Liver (tissue), 9 donors: ENCODE data around the gene RIMS3. TPM values are rescaled to one million over a fixed set of nuclear protein-coding genes. Genes with fewer than 3 reads are reported as not detected.

Experiments used
- DNase-seq: peaks from one replicate; pipeline ENCODE4 v3.0.0-alpha.2; 2017; ENCODE audit warnings: low spot score
- H3K27ac ChIP-seq, 2 donors: one replicate each; pipeline ENCODE4 v1.7.0; 2013; ENCODE audit warnings: inconsistent platforms in 2 of 2, low read length in 2 of 2, control low read depth in 1 of 2, low read depth in 1 of 2, mild to moderate bottlenecking in 1 of 2
- H3K27me3 ChIP-seq, 4 donors: one replicate each; pipeline versions ENCODE4 v1.6.1 to v1.7.0; 2013; ENCODE audit warnings: low read length in 3 of 4, inconsistent platforms in 1 of 4, mild to moderate bottlenecking in 1 of 4, moderate library complexity in 1 of 4; ENCODE audit not compliant: control insufficient read depth in 4 of 4, insufficient read depth in 4 of 4
- H3K36me3 ChIP-seq, 4 donors: one replicate each; pipeline versions ENCODE4 v1.6.1 to v1.7.0; 2013; ENCODE audit warnings: low read length in 3 of 4, mild to moderate bottlenecking in 3 of 4, low read depth in 1 of 4, moderate library complexity in 1 of 4; ENCODE audit not compliant: control insufficient read depth in 4 of 4, insufficient read depth in 3 of 4
- H3K4me1 ChIP-seq, 4 donors: one replicate each; pipeline versions ENCODE4 v1.6.1 to v1.7.0; 2013; ENCODE audit warnings: low read length in 3 of 4, mild to moderate bottlenecking in 3 of 4, moderate library complexity in 1 of 4; ENCODE audit not compliant: control insufficient read depth in 4 of 4, insufficient read depth in 4 of 4
- H3K4me3 ChIP-seq, 3 donors: one replicate each; pipeline versions ENCODE4 v1.6.1 to v1.7.0; 2013; ENCODE audit warnings: low read length in 3 of 3, control low read depth in 1 of 3, low read depth in 1 of 3, mild to moderate bottlenecking in 1 of 3
- H3K9ac ChIP-seq, 2 donors: one replicate each; pipeline ENCODE4 v1.7.0; 2013; ENCODE audit warnings: low read length in 2 of 2, mild to moderate bottlenecking in 2 of 2, moderate library complexity in 2 of 2, control low read depth in 1 of 2, low read depth in 1 of 2
- H3K9me3 ChIP-seq, 4 donors: one replicate each; pipeline versions ENCODE4 v1.6.1 to v1.7.0; 2013; ENCODE audit warnings: low read length in 3 of 4; ENCODE audit not compliant: control insufficient read depth in 4 of 4
- ATF3 ChIP-seq: IDR thresholded peaks from 2 replicates; pipeline ENCODE4 v1.6.1; 2016; ENCODE audit warnings: antibody characterized with exemption
- EGR1 ChIP-seq, 2 donors: IDR thresholded peaks; 2 replicates each; pipeline ENCODE4 v1.6.1; 2016 to 2018; ENCODE audit warnings: antibody characterized with exemption in 2 of 2, low read depth in 2 of 2
- FOXA1 ChIP-seq: IDR thresholded peaks from 2 replicates; pipeline ENCODE4 v1.6.1; 2016; ENCODE audit warnings: antibody characterized with exemption
- FOXA2 ChIP-seq: IDR thresholded peaks from 2 replicates; pipeline ENCODE4 v1.6.1; 2016; ENCODE audit warnings: antibody characterized with exemption
- GABPA ChIP-seq, 2 donors: IDR thresholded peaks in 1 of 2; conservative IDR thresholded peaks in 1 of 2; 2 replicates each; pipeline ENCODE4 v1.6.1; 2016; ENCODE audit warnings: antibody characterized with exemption in 2 of 2, mild to moderate bottlenecking in 1 of 2, moderate library complexity in 1 of 2
- HNF4A ChIP-seq, 2 donors: conservative IDR thresholded peaks; 2 replicates each; pipeline ENCODE4 v1.6.1; 2016; ENCODE audit warnings: antibody characterized with exemption in 2 of 2, mild to moderate bottlenecking in 2 of 2
- HNF4G ChIP-seq: IDR thresholded peaks from 2 replicates; pipeline ENCODE4 v1.6.1; 2016; ENCODE audit warnings: antibody characterized with exemption
- JUND ChIP-seq, 2 donors: IDR thresholded peaks; 2 replicates each; pipeline ENCODE4 v1.6.1; 2016; ENCODE audit warnings: antibody characterized with exemption in 2 of 2
- RAD21 ChIP-seq, 2 donors: IDR thresholded peaks; 2 replicates each; pipeline ENCODE4 v1.6.1; 2016; ENCODE audit warnings: antibody characterized with exemption in 2 of 2, mild to moderate bottlenecking in 2 of 2
- RXRA ChIP-seq, 2 donors: IDR thresholded peaks; 2 replicates each; pipeline ENCODE4 v1.6.1; 2017 to 2018; ENCODE audit warnings: antibody characterized with exemption in 2 of 2, mild to moderate bottlenecking in 1 of 2
- SP1 ChIP-seq: IDR thresholded peaks from 2 replicates; pipeline ENCODE4 v1.6.1; 2018; ENCODE audit warnings: antibody characterized with exemption, mild to moderate bottlenecking
- TAF1 ChIP-seq: conservative IDR thresholded peaks from 2 replicates; pipeline ENCODE4 v1.6.1; 2016; ENCODE audit warnings: antibody characterized with exemption, mild to moderate bottlenecking
- YY1 ChIP-seq: IDR thresholded peaks from 2 replicates; pipeline ENCODE4 v1.6.1; 2016; ENCODE audit warnings: antibody characterized with exemption, mild to moderate bottlenecking
- WGBS: extraction: QIAGEN DNeasy Blood & Tissue Kit; methylation state at CpG from one replicate; pipeline ENCODE4 v1.1.7; 2013; 5-methylcytosine and 5-hydroxymethylcytosine counted together
- polyA plus RNA-seq, 2 donors: library from polyadenylated mRNA; stranded (reverse) in 1 of 2; unstranded in 1 of 2; fragments of 200-250 nt in 1 of 2; fragments of >200 nt in 1 of 2; fragmentation: Nextera tagmentation in 1 of 2; extraction: Ambion mirVana in 1 of 2; gene quantifications; one replicate each; pipeline versions ENCODE4 v1.2.1 to v1.2.3, GENCODE V29; 2013 to 2015
- total RNA-seq, 2 donors: library from RNA; depleted of rRNA; stranded (reverse); fragments of >200 nt; gene quantifications; one replicate each; pipeline ENCODE4 v1.2.3, GENCODE V29; 2014
- TF ChIP-seq, protein P1 (sequence below): IDR thresholded peaks from 2 replicates; pipeline ENCODE4 v1.6.1; 2016; ENCODE audit warnings: antibody characterized with exemption, mild to moderate bottlenecking
- TF ChIP-seq, protein P2 (sequence below): IDR thresholded peaks from 2 replicates; pipeline ENCODE4 v1.6.1; 2016; ENCODE audit warnings: antibody characterized with exemption
- TF ChIP-seq, protein P3 (sequence below): IDR thresholded peaks from 2 replicates; pipeline ENCODE4 v1.6.1; 2016; ENCODE audit warnings: antibody characterized with exemption
- TF ChIP-seq, protein P4 (sequence below): fragments of 150-350 bp; IDR thresholded peaks from 2 replicates; pipeline ENCODE4 v1.5.1; 2017; ENCODE audit warnings: improper control_type of control experiment, low read depth, low read length; ENCODE audit not compliant: missing input control
- donor health status: healthy.
- donor health status: healthy.
- donor health status: healthy.
- donor health status: healthy.
- donor health status: healthy.

Gene RIMS3
- total and polyA plus RNA-seq, 4 donors, result 0.22 to 2.2 (median 0.77) TPM

- Histone ChIP-seq H3K27ac (no peak overlapping the region), H3K9ac (no peak overlapping the region), H3K9me3 (no peaks in the 10 kb centered on the region), H3K36me3 (no peaks in the 10 kb centered on the region), H3K4me1 (peaks cover 3 to 66% (median 38%) of the 10 kb centered on the region in 4 donors), H3K27me3 (no peaks in the 10 kb centered on the region), H3K4me3 (no peak overlapping the region)
- no peak for TF ChIP-seq SP1
- TF ChIP-seq, protein P1, sequence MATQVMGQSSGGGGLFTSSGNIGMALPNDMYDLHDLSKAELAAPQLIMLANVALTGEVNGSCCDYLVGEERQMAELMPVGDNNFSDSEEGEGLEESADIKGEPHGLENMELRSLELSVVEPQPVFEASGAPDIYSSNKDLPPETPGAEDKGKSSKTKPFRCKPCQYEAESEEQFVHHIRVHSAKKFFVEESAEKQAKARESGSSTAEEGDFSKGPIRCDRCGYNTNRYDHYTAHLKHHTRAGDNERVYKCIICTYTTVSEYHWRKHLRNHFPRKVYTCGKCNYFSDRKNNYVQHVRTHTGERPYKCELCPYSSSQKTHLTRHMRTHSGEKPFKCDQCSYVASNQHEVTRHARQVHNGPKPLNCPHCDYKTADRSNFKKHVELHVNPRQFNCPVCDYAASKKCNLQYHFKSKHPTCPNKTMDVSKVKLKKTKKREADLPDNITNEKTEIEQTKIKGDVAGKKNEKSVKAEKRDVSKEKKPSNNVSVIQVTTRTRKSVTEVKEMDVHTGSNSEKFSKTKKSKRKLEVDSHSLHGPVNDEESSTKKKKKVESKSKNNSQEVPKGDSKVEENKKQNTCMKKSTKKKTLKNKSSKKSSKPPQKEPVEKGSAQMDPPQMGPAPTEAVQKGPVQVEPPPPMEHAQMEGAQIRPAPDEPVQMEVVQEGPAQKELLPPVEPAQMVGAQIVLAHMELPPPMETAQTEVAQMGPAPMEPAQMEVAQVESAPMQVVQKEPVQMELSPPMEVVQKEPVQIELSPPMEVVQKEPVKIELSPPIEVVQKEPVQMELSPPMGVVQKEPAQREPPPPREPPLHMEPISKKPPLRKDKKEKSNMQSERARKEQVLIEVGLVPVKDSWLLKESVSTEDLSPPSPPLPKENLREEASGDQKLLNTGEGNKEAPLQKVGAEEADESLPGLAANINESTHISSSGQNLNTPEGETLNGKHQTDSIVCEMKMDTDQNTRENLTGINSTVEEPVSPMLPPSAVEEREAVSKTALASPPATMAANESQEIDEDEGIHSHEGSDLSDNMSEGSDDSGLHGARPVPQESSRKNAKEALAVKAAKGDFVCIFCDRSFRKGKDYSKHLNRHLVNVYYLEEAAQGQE, result no peak
- no peak for TF ChIP-seq HNF4A (conservative IDR thresholded peaks at IDR 0.05)
- 95% methylated on average over 4 of the region's 4 CpGs for WGBS
- DNase-seq, result no peak
Observed at GRCh38 chr1:40706626-40707025, 41.1 kb upstream of the RIMS3 start.

DNA sequence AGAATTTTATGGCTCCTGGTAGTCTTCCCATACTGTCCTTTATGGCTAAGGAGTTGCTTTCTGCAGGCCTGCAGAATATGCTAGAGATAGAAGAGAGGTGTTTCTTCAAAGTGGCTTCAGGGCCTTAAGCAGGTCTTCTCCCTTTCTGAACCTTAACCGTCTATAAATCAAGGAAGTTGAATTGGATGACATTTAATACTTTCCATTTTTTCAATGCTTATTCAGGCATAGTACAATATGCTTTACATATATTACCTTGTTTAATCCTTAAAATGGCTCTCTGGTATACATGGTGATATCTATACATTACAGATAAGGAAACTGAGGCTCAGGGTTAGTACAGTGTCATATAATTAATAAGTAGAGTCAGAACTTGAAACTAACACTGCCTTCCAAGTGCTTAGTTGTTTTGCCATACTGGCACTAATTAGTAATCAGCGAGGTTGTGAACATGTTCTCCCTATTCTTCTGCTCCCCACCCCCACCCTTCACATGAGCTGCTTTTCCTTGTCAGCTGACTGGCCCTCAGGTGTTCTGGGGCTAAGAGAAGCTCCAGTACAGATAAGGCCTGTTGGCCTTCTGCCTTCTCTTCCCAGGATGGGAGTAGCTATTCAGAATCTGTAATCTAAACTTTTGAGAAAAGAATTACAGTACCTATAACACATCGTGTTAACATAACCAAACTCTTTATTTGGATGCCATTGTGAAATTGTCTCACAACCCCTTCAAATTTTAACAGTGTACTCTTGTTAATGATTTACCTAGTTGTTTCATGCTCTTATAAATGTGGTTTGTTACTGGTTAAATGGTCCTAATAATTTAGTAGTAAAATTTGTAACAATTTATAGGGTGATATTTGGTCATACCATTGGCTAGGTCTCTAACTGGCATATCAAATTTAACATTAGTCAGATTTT, 39.6 kb upstream of the RIMS3 start:
- DNase-seq, result no peak
- 59% methylated on average over 3 of the region's 3 CpGs for WGBS
- peak overlapping the region; percentile 23 to 45 for H3K27ac ChIP-seq
- H3K4me3 ChIP-seq, result no peak overlapping the region
- TF ChIP-seq SP1, result no peak
- TF ChIP-seq EGR1 (IDR thresholded peaks at IDR 0.05; ENCODE audit: low read depth in 2 of 2), result no peak
- TF ChIP-seq YY1, result peak; percentile 40
- H3K9me3 ChIP-seq, result no peaks in the 10 kb centered on the region
- peaks cover 0 to 54% (median 30%) of the 10 kb centered on the region in 4 donors for H3K4me1 ChIP-seq
- no peak overlapping the region for H3K9ac ChIP-seq
- no peaks in the 10 kb centered on the region for H3K27me3 ChIP-seq
- H3K36me3 ChIP-seq, result no peaks in the 10 kb centered on the region

GRCh38 chr1:40703316-40703715, 37.8 kb upstream of the RIMS3 start:
- H3K9ac ChIP-seq, result no peak overlapping the region
- H3K4me3 ChIP-seq, result no peak overlapping the region
- no peaks in the 10 kb centered on the region for H3K36me3 ChIP-seq
- H3K4me1 ChIP-seq, result peaks cover 0 to 38% (median 25%) of the 10 kb centered on the region in 4 donors
- no peak for DNase-seq
- H3K27ac ChIP-seq, result peak overlapping the region in 1 of 2 donors; percentile 4
- no peaks in the 10 kb centered on the region for H3K27me3 ChIP-seq
- no peaks in the 10 kb centered on the region for H3K9me3 ChIP-seq
- WGBS, result 93% methylated on average over 3 of the region's 3 CpGs
- TF ChIP-seq FOXA2 (no peak), HNF4A (conservative IDR thresholded peaks at IDR 0.05) (no peak), HNF4G (no peak), JUND (IDR thresholded peaks at IDR 0.05) (no peak), GABPA (IDR thresholded peaks at IDR 0.05 in 1 of 2, conservative IDR thresholded peaks at IDR 0.05 in 1 of 2) (no peak), YY1 (no peak), ATF3 (no peak), RXRA (IDR thresholded peaks at IDR 0.05) (no peak), TAF1 (no peak), FOXA1 (no peak), SP1 (no peak), RAD21 (IDR thresholded peaks at IDR 0.05) (no peak), EGR1 (IDR thresholded peaks at IDR 0.05; ENCODE audit: low read depth in 2 of 2) (no peak)
- TF ChIP-seq, protein P2, sequence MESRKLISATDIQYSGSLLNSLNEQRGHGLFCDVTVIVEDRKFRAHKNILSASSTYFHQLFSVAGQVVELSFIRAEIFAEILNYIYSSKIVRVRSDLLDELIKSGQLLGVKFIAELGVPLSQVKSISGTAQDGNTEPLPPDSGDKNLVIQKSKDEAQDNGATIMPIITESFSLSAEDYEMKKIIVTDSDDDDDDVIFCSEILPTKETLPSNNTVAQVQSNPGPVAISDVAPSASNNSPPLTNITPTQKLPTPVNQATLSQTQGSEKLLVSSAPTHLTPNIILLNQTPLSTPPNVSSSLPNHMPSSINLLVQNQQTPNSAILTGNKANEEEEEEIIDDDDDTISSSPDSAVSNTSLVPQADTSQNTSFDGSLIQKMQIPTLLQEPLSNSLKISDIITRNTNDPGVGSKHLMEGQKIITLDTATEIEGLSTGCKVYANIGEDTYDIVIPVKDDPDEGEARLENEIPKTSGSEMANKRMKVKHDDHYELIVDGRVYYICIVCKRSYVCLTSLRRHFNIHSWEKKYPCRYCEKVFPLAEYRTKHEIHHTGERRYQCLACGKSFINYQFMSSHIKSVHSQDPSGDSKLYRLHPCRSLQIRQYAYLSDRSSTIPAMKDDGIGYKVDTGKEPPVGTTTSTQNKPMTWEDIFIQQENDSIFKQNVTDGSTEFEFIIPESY, result no peak
- TF ChIP-seq, protein P3, sequence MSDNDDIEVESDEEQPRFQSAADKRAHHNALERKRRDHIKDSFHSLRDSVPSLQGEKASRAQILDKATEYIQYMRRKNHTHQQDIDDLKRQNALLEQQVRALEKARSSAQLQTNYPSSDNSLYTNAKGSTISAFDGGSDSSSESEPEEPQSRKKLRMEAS, result no peak
- TF ChIP-seq, protein P4, sequence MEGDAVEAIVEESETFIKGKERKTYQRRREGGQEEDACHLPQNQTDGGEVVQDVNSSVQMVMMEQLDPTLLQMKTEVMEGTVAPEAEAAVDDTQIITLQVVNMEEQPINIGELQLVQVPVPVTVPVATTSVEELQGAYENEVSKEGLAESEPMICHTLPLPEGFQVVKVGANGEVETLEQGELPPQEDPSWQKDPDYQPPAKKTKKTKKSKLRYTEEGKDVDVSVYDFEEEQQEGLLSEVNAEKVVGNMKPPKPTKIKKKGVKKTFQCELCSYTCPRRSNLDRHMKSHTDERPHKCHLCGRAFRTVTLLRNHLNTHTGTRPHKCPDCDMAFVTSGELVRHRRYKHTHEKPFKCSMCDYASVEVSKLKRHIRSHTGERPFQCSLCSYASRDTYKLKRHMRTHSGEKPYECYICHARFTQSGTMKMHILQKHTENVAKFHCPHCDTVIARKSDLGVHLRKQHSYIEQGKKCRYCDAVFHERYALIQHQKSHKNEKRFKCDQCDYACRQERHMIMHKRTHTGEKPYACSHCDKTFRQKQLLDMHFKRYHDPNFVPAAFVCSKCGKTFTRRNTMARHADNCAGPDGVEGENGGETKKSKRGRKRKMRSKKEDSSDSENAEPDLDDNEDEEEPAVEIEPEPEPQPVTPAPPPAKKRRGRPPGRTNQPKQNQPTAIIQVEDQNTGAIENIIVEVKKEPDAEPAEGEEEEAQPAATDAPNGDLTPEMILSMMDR, result no peak
